IPS-15b (cell line): ENCODE results near the gene MED10.

ENCODE experiments used
- H3K27me3 ChIP-seq: one replicate; pipeline ENCODE4 v1.6.1; 2013; ENCODE audit warnings: low read length; ENCODE audit not compliant: control insufficient read depth, insufficient read depth
- H3K36me3 ChIP-seq: one replicate; pipeline ENCODE4 v1.6.1; 2013; ENCODE audit warnings: low read length; ENCODE audit not compliant: control insufficient read depth, insufficient read depth
- H3K4me1 ChIP-seq: one replicate; pipeline ENCODE4 v1.6.1; 2013; ENCODE audit warnings: mild to moderate bottlenecking, low read length; ENCODE audit not compliant: control insufficient read depth, insufficient read depth
- H3K4me3 ChIP-seq: one replicate; pipeline ENCODE4 v1.5.1; 2013; ENCODE audit warnings: low read depth, low read length
- H3K9ac ChIP-seq: one replicate; pipeline ENCODE4 v1.6.1; 2013; ENCODE audit warnings: low read depth, mild to moderate bottlenecking, low read length
- H3K9me3 ChIP-seq: one replicate; pipeline ENCODE4 v1.6.1; 2013; ENCODE audit warnings: mild to moderate bottlenecking, low read length; ENCODE audit not compliant: control insufficient read depth, insufficient read depth

Gene MED10

GRCh38 chr5:6408627-6409446, 30.5 kb upstream of the MED10 start:
- Histone ChIP-seq H3K4me1 (no peaks in the 10 kb centered on the region), H3K36me3 (no peaks in the 10 kb centered on the region), H3K9ac (no peak overlapping the region), H3K27me3 (no peaks in the 10 kb centered on the region), H3K9me3 (no peaks in the 10 kb centered on the region), H3K4me3 (no peak overlapping the region)

GRCh38 chr5:6408260-6408596, 29.9 kb upstream of the MED10 start:
- Histone ChIP-seq H3K36me3 (no peaks in the 10 kb centered on the region), H3K4me3 (no peak overlapping the region), H3K9ac (no peak overlapping the region), H3K9me3 (no peaks in the 10 kb centered on the region), H3K4me1 (no peaks in the 10 kb centered on the region), H3K27me3 (no peaks in the 10 kb centered on the region)

- H3K4me3 ChIP-seq, result no peak overlapping the region
- H3K9me3 ChIP-seq, result no peaks in the 10 kb centered on the region
- H3K4me1 ChIP-seq, result no peaks in the 10 kb centered on the region
- no peaks in the 10 kb centered on the region for H3K36me3 ChIP-seq
- H3K9ac ChIP-seq, result no peak overlapping the region
- H3K27me3 ChIP-seq, result no peaks in the 10 kb centered on the region
Observed at GRCh38 chr5:6407558-6408259, 29.4 kb upstream of the MED10 start.

GRCh38 chr5:6405591-6405990, 27.2 kb upstream of the MED10 start:
- no peak overlapping the region for H3K9ac ChIP-seq
- H3K27me3 ChIP-seq, result no peaks in the 10 kb centered on the region
- H3K4me1 ChIP-seq, result no peaks in the 10 kb centered on the region
- H3K4me3 ChIP-seq, result no peak overlapping the region
- no peaks in the 10 kb centered on the region for H3K36me3 ChIP-seq
- H3K9me3 ChIP-seq, result no peaks in the 10 kb centered on the region

- Histone ChIP-seq H3K9me3 (no peaks in the 10 kb centered on the region), H3K27me3 (no peaks in the 10 kb centered on the region), H3K36me3 (no peaks in the 10 kb centered on the region), H3K4me3 (no peak overlapping the region), H3K4me1 (no peaks in the 10 kb centered on the region), H3K9ac (no peak overlapping the region)
Observed at GRCh38 chr5:6404129-6404528, 25.8 kb upstream of the MED10 start.

GRCh38 chr5:6403416-6403815, 25.1 kb upstream of the MED10 start:
- H3K36me3 ChIP-seq, result no peaks in the 10 kb centered on the region
- H3K27me3 ChIP-seq, result no peaks in the 10 kb centered on the region
- no peaks in the 10 kb centered on the region for H3K9me3 ChIP-seq
- H3K9ac ChIP-seq, result no peak overlapping the region
- H3K4me3 ChIP-seq, result no peak overlapping the region
- no peaks in the 10 kb centered on the region for H3K4me1 ChIP-seq

GRCh38 chr5:6402939-6403338, 24.6 kb upstream of the MED10 start:
- no peak overlapping the region for H3K9ac ChIP-seq
- no peaks in the 10 kb centered on the region for H3K9me3 ChIP-seq
- H3K4me1 ChIP-seq, result no peaks in the 10 kb centered on the region
- no peak overlapping the region for H3K4me3 ChIP-seq
- H3K27me3 ChIP-seq, result no peaks in the 10 kb centered on the region
- H3K36me3 ChIP-seq, result no peaks in the 10 kb centered on the region

GRCh38 chr5:6401410-6401809, 23.1 kb upstream of the MED10 start:
- Histone ChIP-seq H3K4me3 (no peak overlapping the region), H3K36me3 (no peaks in the 10 kb centered on the region), H3K9ac (no peak overlapping the region), H3K4me1 (no peaks in the 10 kb centered on the region), H3K9me3 (no peaks in the 10 kb centered on the region), H3K27me3 (no peaks in the 10 kb centered on the region)

- Histone ChIP-seq H3K27me3 (no peaks in the 10 kb centered on the region), H3K9me3 (no peaks in the 10 kb centered on the region), H3K4me1 (no peaks in the 10 kb centered on the region), H3K9ac (no peak overlapping the region), H3K36me3 (no peaks in the 10 kb centered on the region), H3K4me3 (no peak overlapping the region)
Observed at GRCh38 chr5:6399980-6400910, 21.9 kb upstream of the MED10 start.

- Histone ChIP-seq H3K27me3 (no peaks in the 10 kb centered on the region), H3K9ac (no peak overlapping the region), H3K4me3 (no peak overlapping the region), H3K9me3 (no peaks in the 10 kb centered on the region), H3K4me1 (no peaks in the 10 kb centered on the region), H3K36me3 (no peaks in the 10 kb centered on the region)
Observed at GRCh38 chr5:6398570-6399230, 20.4 kb upstream of the MED10 start.

GRCh38 chr5:6397536-6398269, 19.4 kb upstream of the MED10 start:
- Histone ChIP-seq H3K27me3 (no peaks in the 10 kb centered on the region), H3K4me3 (no peak overlapping the region), H3K9ac (no peak overlapping the region), H3K4me1 (no peaks in the 10 kb centered on the region), H3K36me3 (no peaks in the 10 kb centered on the region), H3K9me3 (no peaks in the 10 kb centered on the region)
